Type B pancreatic cell (in vitro differentiated cells): ENCODE data around the gene ALKBH3. TPM values are rescaled to one million over a fixed set of nuclear protein-coding genes. Genes with fewer than 3 reads are reported as not detected.

Experiments used
- DNase-seq: peaks from one replicate; pipeline ENCODE4 v3.0.0; 2021; ENCODE audit warnings: mixed read lengths; ENCODE audit not compliant: unreplicated experiment; ENCODE audit errors: extremely low spot score
- H3K27ac Mint-ChIP-seq: 2 replicates; pipeline ENCODE4 v1.8.0; 2021; ENCODE audit warnings: mild to moderate bottlenecking, mixed read lengths
- H3K27me3 Mint-ChIP-seq: 2 replicates; pipeline ENCODE4 v1.8.0; 2021; ENCODE audit warnings: mixed read lengths
- H3K36me3 Mint-ChIP-seq: 2 replicates; pipeline ENCODE4 v1.8.0; 2021; ENCODE audit warnings: mixed read lengths
- H3K4me1 Mint-ChIP-seq: one replicate; pipeline ENCODE4 v1.8.0; 2021; ENCODE audit warnings: mixed read lengths; ENCODE audit not compliant: unreplicated experiment
- H3K4me3 Mint-ChIP-seq: 2 replicates; pipeline ENCODE4 v1.8.0; 2021; ENCODE audit warnings: mild to moderate bottlenecking, mixed read lengths
- H3K9me3 Mint-ChIP-seq: 2 replicates; pipeline ENCODE4 v1.8.0; 2021; ENCODE audit warnings: mixed read lengths
- CTCF ChIP-seq: fragments of 200-600 bp; sonication (generic); conservative IDR thresholded peaks from 2 replicates; pipeline ENCODE4 v1.5.0; 2021; ENCODE audit warnings: antibody characterized with exemption, mild to moderate bottlenecking
- total RNA-seq: library from RNA; stranded (reverse); gene quantifications from 2 replicates; pipeline ENCODE4 v1.2.1, GENCODE V29; 2021; ENCODE audit warnings: low replicate concordance

ALKBH3 gene
- total RNA-seq, 1 donor from 2014 or later = 27.3 TPM

- DNase-seq = no peak
- no peak for TF ChIP-seq CTCF
- H3K27me3 Mint-ChIP-seq = no peaks in the 10 kb centered on the region
- peak overlapping the region; percentile 22 for H3K27ac Mint-ChIP-seq
- H3K36me3 Mint-ChIP-seq = no peaks in the 10 kb centered on the region
- no peak overlapping the region for H3K4me3 Mint-ChIP-seq
- H3K9me3 Mint-ChIP-seq = no peaks in the 10 kb centered on the region
- H3K4me1 Mint-ChIP-seq = peaks cover 36% of the 10 kb centered on the region
These were observed 46.4 kb downstream of the ALKBH3 start for GRCh38 chr11:43927070-43927469.

- no peak for DNase-seq
- H3K4me1 Mint-ChIP-seq = peaks cover 28% of the 10 kb centered on the region
- no peak for TF ChIP-seq CTCF
- no peaks in the 10 kb centered on the region for H3K9me3 Mint-ChIP-seq
- no peak overlapping the region for H3K4me3 Mint-ChIP-seq
- H3K27me3 Mint-ChIP-seq = no peaks in the 10 kb centered on the region
- no peaks in the 10 kb centered on the region for H3K36me3 Mint-ChIP-seq
- H3K27ac Mint-ChIP-seq = no peak overlapping the region
These were observed 47.5 kb downstream of the ALKBH3 start for GRCh38 chr11:43927925-43928707.

- no peak overlapping the region for H3K27ac Mint-ChIP-seq
- H3K36me3 Mint-ChIP-seq = no peaks in the 10 kb centered on the region
- peaks cover 22% of the 10 kb centered on the region for H3K4me1 Mint-ChIP-seq
- no peaks in the 10 kb centered on the region for H3K27me3 Mint-ChIP-seq
- no peak overlapping the region for H3K4me3 Mint-ChIP-seq
- no peak for TF ChIP-seq CTCF
- H3K9me3 Mint-ChIP-seq = no peaks in the 10 kb centered on the region
- no peak for DNase-seq
These were observed 48.1 kb downstream of the ALKBH3 start for GRCh38 chr11:43928721-43929120.

- Mint-ChIP-seq H3K4me3 (no peak overlapping the region), H3K4me1 (peaks cover 16% of the 10 kb centered on the region), H3K27me3 (peaks cover 9% of the 10 kb centered on the region), H3K36me3 (no peaks in the 10 kb centered on the region), H3K9me3 (no peaks in the 10 kb centered on the region), H3K27ac (no peak overlapping the region)
- TF ChIP-seq CTCF = no peak
- no peak for DNase-seq
These were observed 50.5 kb downstream of the ALKBH3 start for GRCh38 chr11:43930868-43931716.

- peak; percentile 16 for TF ChIP-seq CTCF
- peaks cover 12% of the 10 kb centered on the region for H3K4me1 Mint-ChIP-seq
- H3K4me3 Mint-ChIP-seq = no peak overlapping the region
- H3K27me3 Mint-ChIP-seq = peaks cover 10% of the 10 kb centered on the region
- H3K36me3 Mint-ChIP-seq = no peaks in the 10 kb centered on the region
- H3K27ac Mint-ChIP-seq = no peak overlapping the region
- H3K9me3 Mint-ChIP-seq = no peaks in the 10 kb centered on the region
- DNase-seq = no peak
These were observed 51.0 kb downstream of the ALKBH3 start for GRCh38 chr11:43931717-43932039.
